ENCODE results near the gene TYW1B.
"Not testable (repeated sequence)": the region's sequence is repeated elsewhere in the genome, so short reads cannot be mapped to it uniquely, and the experiment has no call there.

DNA sequence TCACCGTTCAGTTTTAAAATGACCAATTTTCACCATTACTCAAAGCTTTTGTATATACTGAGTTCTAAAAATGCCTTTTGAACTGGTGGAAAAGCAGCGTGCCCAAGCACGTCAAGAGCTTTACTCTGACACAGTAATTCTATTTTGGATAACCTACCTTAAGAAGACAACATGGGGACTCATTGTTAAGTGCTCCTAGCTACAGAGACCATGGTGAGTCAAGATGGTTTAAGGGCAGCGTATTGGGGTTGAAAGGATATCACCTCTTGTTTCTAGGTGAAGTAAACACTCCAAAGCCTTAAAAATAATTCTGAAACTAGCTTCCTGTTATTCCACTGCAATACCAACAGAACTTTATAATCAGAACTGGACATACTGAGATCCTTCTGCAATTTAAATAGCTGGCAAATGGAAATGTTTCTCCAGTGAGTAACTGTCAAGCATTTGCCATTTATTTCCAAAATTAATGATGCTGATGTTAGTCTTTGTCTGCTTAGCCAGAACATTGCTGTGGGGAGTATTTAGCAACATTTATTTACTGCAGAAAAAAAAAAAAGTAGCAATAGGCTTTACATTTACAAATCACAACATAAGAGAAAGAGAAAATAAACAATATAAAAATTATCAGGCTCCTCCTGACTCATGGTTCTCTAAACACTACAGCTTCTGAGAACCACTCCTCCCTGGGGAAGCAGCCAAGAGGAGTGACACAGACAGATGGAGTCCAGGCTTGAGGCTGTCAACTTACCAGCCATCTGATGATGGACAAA is 44.2 kb downstream of the TYW1B start:
- TF ChIP-seq, protein P1, sequence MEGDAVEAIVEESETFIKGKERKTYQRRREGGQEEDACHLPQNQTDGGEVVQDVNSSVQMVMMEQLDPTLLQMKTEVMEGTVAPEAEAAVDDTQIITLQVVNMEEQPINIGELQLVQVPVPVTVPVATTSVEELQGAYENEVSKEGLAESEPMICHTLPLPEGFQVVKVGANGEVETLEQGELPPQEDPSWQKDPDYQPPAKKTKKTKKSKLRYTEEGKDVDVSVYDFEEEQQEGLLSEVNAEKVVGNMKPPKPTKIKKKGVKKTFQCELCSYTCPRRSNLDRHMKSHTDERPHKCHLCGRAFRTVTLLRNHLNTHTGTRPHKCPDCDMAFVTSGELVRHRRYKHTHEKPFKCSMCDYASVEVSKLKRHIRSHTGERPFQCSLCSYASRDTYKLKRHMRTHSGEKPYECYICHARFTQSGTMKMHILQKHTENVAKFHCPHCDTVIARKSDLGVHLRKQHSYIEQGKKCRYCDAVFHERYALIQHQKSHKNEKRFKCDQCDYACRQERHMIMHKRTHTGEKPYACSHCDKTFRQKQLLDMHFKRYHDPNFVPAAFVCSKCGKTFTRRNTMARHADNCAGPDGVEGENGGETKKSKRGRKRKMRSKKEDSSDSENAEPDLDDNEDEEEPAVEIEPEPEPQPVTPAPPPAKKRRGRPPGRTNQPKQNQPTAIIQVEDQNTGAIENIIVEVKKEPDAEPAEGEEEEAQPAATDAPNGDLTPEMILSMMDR (IDR thresholded peaks at IDR 0.05; ENCODE audit: insufficient read depth, low read depth, low read length), result not testable (repeated sequence)
- TF ChIP-seq EZH2 (IDR thresholded peaks at IDR 0.05; ENCODE audit: insufficient read depth, low read length), result not testable (repeated sequence)

Measured in astrocyte (in vitro differentiated cells and primary cell).